ENCODE results near the gene PLEKHH2.

GRCh38 chr2:43717322-43717721, 80.3 kb downstream of the PLEKHH2 start:
- no peak for TF ChIP-seq POLR2A (IDR thresholded peaks at IDR 0.05)
- no peak for TF ChIP-seq CTCF (IDR thresholded peaks at IDR 0.05)
- no peak for TF ChIP-seq POLR2AphosphoS5 (IDR thresholded peaks at IDR 0.05)
- TF ChIP-seq EP300 (IDR thresholded peaks at IDR 0.05), result no peak
